H9 (cell line): ENCODE measurements around the gene MAST2. TPM values are rescaled to one million over a fixed set of nuclear protein-coding genes. Genes with fewer than 3 reads are reported as not detected.

ENCODE experiments used
- DNase-seq: peaks from one replicate; pipeline ENCODE4 v3.0.0-alpha.2; 2017
- H2AFZ ChIP-seq: one replicate; pipeline ENCODE4 v1.6.1; 2013; ENCODE audit warnings: mild to moderate bottlenecking, low read length, control low read depth, moderate library complexity
- H2AK5ac ChIP-seq: 2 replicates; pipeline ENCODE4 v1.6.1; 2013; ENCODE audit warnings: low read length, control low read depth, mixed read lengths; ENCODE audit not compliant: insufficient read length
- H2BK120ac ChIP-seq: one replicate; pipeline ENCODE4 v1.6.1; 2013; ENCODE audit warnings: low read depth, mild to moderate bottlenecking, low read length, control low read depth, inconsistent platforms; ENCODE audit not compliant: poor library complexity, severe bottlenecking
- H2BK12ac ChIP-seq: 2 replicates; pipeline ENCODE4 v1.6.1; 2013; ENCODE audit warnings: low read length, control low read depth, mixed read lengths, low read depth; ENCODE audit not compliant: insufficient read length
- H2BK15ac ChIP-seq: 2 replicates; pipeline ENCODE4 v1.6.1; 2013; ENCODE audit warnings: low read depth, low read length, control low read depth
- H2BK20ac ChIP-seq: one replicate; pipeline ENCODE4 v1.6.1; 2013; ENCODE audit warnings: low read depth, mild to moderate bottlenecking, low read length, control low read depth, inconsistent platforms; ENCODE audit not compliant: poor library complexity, severe bottlenecking
- H2BK5ac ChIP-seq: 2 replicates; pipeline ENCODE4 v1.6.1; 2013; ENCODE audit warnings: low read length, control low read depth, mixed read lengths; ENCODE audit not compliant: insufficient read length
- H3K14ac ChIP-seq: 2 replicates; pipeline ENCODE4 v1.6.1; 2013; ENCODE audit warnings: low read length, control low read depth; ENCODE audit not compliant: insufficient read depth
- H3K18ac ChIP-seq: 2 replicates; pipeline ENCODE4 v1.6.1; 2013; ENCODE audit warnings: low read depth, mild to moderate bottlenecking, mixed read lengths, low read length, control low read depth; ENCODE audit not compliant: insufficient read length
- H3K23ac ChIP-seq: 2 replicates; pipeline ENCODE4 v1.6.1; 2013; ENCODE audit warnings: low read length, control low read depth, mixed read lengths, low read depth; ENCODE audit not compliant: insufficient read length
- H3K23me2 ChIP-seq: 2 replicates; pipeline ENCODE4 v1.6.1; 2013; ENCODE audit warnings: low read depth, mild to moderate bottlenecking, mixed read lengths, low read length, control low read depth; ENCODE audit not compliant: insufficient read length, poor library complexity, severe bottlenecking
- H3K27ac ChIP-seq: 2 replicates; pipeline ENCODE4 v1.5.1; 2013; ENCODE audit warnings: low read length, control low read depth, mixed read lengths, low read depth; ENCODE audit not compliant: insufficient read length
- H3K27me3 ChIP-seq: 2 replicates; pipeline ENCODE4 v1.6.1; 2013; ENCODE audit warnings: low read length, control low read depth, inconsistent platforms; ENCODE audit not compliant: insufficient read depth
- H3K4ac ChIP-seq: 2 replicates; pipeline ENCODE4 v1.6.1; 2013; ENCODE audit warnings: low read depth, mild to moderate bottlenecking, control low read depth, inconsistent platforms, low read length, moderate library complexity
- H3K4me1 ChIP-seq: 2 replicates; pipeline ENCODE4 v1.6.1; 2013; ENCODE audit warnings: low read length, control low read depth, inconsistent platforms; ENCODE audit not compliant: insufficient read depth
- H3K4me2 ChIP-seq: 2 replicates; pipeline ENCODE4 v1.6.1; 2013; ENCODE audit warnings: low read length, control low read depth, mixed read lengths; ENCODE audit not compliant: insufficient read length, insufficient read depth
- H3K56ac ChIP-seq: 2 replicates; pipeline ENCODE4 v1.6.1; 2013; ENCODE audit warnings: low read depth, mild to moderate bottlenecking, mixed read lengths, low read length, control low read depth; ENCODE audit not compliant: insufficient read length
- H3K79me1 ChIP-seq: 2 replicates; pipeline ENCODE4 v1.6.1; 2013; ENCODE audit warnings: low read depth, mild to moderate bottlenecking, moderate library complexity, low read length, control low read depth, inconsistent platforms; ENCODE audit not compliant: insufficient read depth, poor library complexity, severe bottlenecking
- H3K79me2 ChIP-seq: 2 replicates; pipeline ENCODE4 v1.6.1; 2013; ENCODE audit warnings: low read length, control low read depth, inconsistent platforms; ENCODE audit not compliant: insufficient read depth
- H3K9ac ChIP-seq: 2 replicates; pipeline ENCODE4 v1.6.1; 2013; ENCODE audit warnings: low read length, control low read depth, mixed read lengths; ENCODE audit not compliant: insufficient read length; ENCODE audit errors: extremely low read depth
- H3K9me3 ChIP-seq: one replicate; pipeline ENCODE4 v1.6.1; 2013; ENCODE audit warnings: low read depth, low read length, inconsistent platforms; ENCODE audit not compliant: control insufficient read depth
- H3T11ph ChIP-seq: one replicate; pipeline ENCODE4 v1.6.1; 2013; ENCODE audit warnings: mild to moderate bottlenecking, low read length, control low read depth, inconsistent platforms
- H4K20me1 ChIP-seq: one replicate; pipeline ENCODE4 v1.6.1; 2013; ENCODE audit not compliant: control insufficient read depth, insufficient read length, insufficient read depth
- H4K5ac ChIP-seq: 2 replicates; pipeline ENCODE4 v1.6.1; 2013; ENCODE audit warnings: low read depth, mild to moderate bottlenecking, mixed read lengths, low read length, control low read depth; ENCODE audit not compliant: insufficient read length
- H4K8ac ChIP-seq: replicated peaks from 2 replicates; pipeline ENCODE4 v1.6.1; 2013; ENCODE audit warnings: low read length, control low read depth, mixed read lengths, low read depth; ENCODE audit not compliant: insufficient read length
- H4K91ac ChIP-seq: 2 replicates; pipeline ENCODE4 v1.6.1; 2013; ENCODE audit warnings: low read depth, mild to moderate bottlenecking, moderate library complexity, mixed read lengths, low read length, control low read depth; ENCODE audit not compliant: insufficient read length
- H3K27ac Mint-ChIP-seq, 3 experiments: 2 replicates in 2 of 3; 3 replicates in 1 of 3; pipeline ENCODE4 v1.8.0; 2020 to 2021; ENCODE audit warnings: mixed read lengths in 3 of 3, mild to moderate bottlenecking in 1 of 3, moderate library complexity in 1 of 3
- H3K27me3 Mint-ChIP-seq: 2 replicates; pipeline ENCODE4 v1.8.0; 2021; ENCODE audit warnings: low read depth, mild to moderate bottlenecking, moderate library complexity, mixed read lengths
- H3K36me3 Mint-ChIP-seq, 3 experiments: 2 replicates in 2 of 3; 3 replicates in 1 of 3; pipeline ENCODE4 v1.8.0; 2020 to 2021; ENCODE audit warnings: low read depth in 3 of 3, mixed read lengths in 3 of 3; ENCODE audit not compliant: insufficient read depth in 1 of 3
- H3K4me1 Mint-ChIP-seq, 2 experiments: 2 replicates each; pipeline ENCODE4 v1.8.0; 2020; ENCODE audit warnings: mixed read lengths in 2 of 2
- H3K4me3 Mint-ChIP-seq, 2 experiments: 2 replicates in 1 of 2; 3 replicates in 1 of 2; pipeline ENCODE4 v1.8.0; 2020 to 2021; ENCODE audit warnings: mild to moderate bottlenecking in 2 of 2, mixed read lengths in 2 of 2, moderate library complexity in 1 of 2
- H3K9me3 Mint-ChIP-seq, 2 experiments: 2 replicates in 1 of 2; 3 replicates in 1 of 2; pipeline ENCODE4 v1.8.0; 2020; ENCODE audit warnings: mild to moderate bottlenecking in 2 of 2, mixed read lengths in 2 of 2, moderate library complexity in 1 of 2
- total RNA-seq: library from RNA; stranded (reverse); gene quantifications from 2 replicates; pipeline ENCODE4 v1.2.1, GENCODE V29; 2021
- TF ChIP-seq, protein P1 (sequence below): fragments of 200-600 bp; sonication (generic); conservative IDR thresholded peaks from 3 replicates; pipeline ENCODE4 v1.8.0; 2021; ENCODE audit warnings: antibody characterized with exemption, mild to moderate bottlenecking

MAST2 gene
- total RNA-seq, 1 experiment from 2014 or later = 28.8 TPM

DNA sequence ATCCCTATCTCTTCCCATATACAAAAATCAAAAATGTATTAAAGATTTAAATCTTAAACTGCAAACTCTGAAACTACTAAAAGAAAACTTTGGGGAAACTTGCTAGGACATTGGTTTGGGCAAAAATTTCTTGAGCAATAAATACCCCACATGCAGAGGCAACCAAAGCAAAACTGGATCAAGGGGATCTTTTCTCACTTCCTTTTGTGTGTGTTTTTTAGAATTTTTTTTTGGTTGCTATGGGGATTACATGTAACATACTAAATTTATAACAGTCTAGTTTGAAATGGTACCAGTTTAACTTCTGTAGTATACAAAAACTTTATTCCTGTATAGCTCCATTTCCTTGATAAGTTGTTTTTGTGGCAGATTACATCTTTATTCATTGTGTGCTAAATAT, 16.8 kb downstream of the MAST2 start:
- H3K27me3 Mint-ChIP-seq = no peaks in the 10 kb centered on the region
- Histone ChIP-seq H3K4ac (no peak overlapping the region), H3K18ac (no peak overlapping the region), H2BK5ac (no peak overlapping the region), H4K20me1 (no peaks in the 10 kb centered on the region), H4K91ac (no peak overlapping the region), H2BK12ac (no peak overlapping the region), H2AFZ (no peak overlapping the region), H3K79me2 (peaks cover 2% of the 10 kb centered on the region; the same call in 1 of the 2 replicates), H2BK15ac (no peak overlapping the region), H4K8ac (no peak overlapping the region), H3K79me1 (peaks cover 7% of the 10 kb centered on the region), H3K14ac (no peak overlapping the region), H3K9me3 (no peaks in the 10 kb centered on the region), H3K23ac (no peak overlapping the region), H3K4me1 (no peaks in the 10 kb centered on the region; the same call in 1 of the 2 replicates), H2BK20ac (no peak overlapping the region), H3K56ac (no peak overlapping the region), H3K9ac (no peak overlapping the region), H3K27me3 (no peaks in the 10 kb centered on the region), H4K5ac (no peak overlapping the region), H3K27ac (no peak overlapping the region), H2BK120ac (no peak overlapping the region), H3T11ph (no peak overlapping the region), H3K23me2 (no peaks in the 10 kb centered on the region), H3K4me2 (no peak overlapping the region), H2AK5ac (no peak overlapping the region)
- no peak overlapping the region for H3K4me3 Mint-ChIP-seq
- no peak overlapping the region for H3K27ac Mint-ChIP-seq
- TF ChIP-seq, protein P1, sequence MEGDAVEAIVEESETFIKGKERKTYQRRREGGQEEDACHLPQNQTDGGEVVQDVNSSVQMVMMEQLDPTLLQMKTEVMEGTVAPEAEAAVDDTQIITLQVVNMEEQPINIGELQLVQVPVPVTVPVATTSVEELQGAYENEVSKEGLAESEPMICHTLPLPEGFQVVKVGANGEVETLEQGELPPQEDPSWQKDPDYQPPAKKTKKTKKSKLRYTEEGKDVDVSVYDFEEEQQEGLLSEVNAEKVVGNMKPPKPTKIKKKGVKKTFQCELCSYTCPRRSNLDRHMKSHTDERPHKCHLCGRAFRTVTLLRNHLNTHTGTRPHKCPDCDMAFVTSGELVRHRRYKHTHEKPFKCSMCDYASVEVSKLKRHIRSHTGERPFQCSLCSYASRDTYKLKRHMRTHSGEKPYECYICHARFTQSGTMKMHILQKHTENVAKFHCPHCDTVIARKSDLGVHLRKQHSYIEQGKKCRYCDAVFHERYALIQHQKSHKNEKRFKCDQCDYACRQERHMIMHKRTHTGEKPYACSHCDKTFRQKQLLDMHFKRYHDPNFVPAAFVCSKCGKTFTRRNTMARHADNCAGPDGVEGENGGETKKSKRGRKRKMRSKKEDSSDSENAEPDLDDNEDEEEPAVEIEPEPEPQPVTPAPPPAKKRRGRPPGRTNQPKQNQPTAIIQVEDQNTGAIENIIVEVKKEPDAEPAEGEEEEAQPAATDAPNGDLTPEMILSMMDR = no peak
- DNase-seq = no peak
- H3K9me3 Mint-ChIP-seq = peaks cover 3 to 16% of the 10 kb centered on the region in 2 experiments
- peaks cover 24 to 47% (median 28%) of the 10 kb centered on the region in 3 experiments for H3K36me3 Mint-ChIP-seq
- 0 out of 4 replicates have a peak, but pooled peaks cover 3 to 4% of the 10 kb centered on the region in 2 experiments for H3K4me1 Mint-ChIP-seq
